Measurements from ENCODE around the gene ADGRA3. TPM values are rescaled to one million over a fixed set of nuclear protein-coding genes. Genes with fewer than 3 reads are reported as not detected.

Gene ADGRA3
- total RNA-seq, 2 donors from 2014 or later, result 5.1 to 13.9 TPM

DNA sequence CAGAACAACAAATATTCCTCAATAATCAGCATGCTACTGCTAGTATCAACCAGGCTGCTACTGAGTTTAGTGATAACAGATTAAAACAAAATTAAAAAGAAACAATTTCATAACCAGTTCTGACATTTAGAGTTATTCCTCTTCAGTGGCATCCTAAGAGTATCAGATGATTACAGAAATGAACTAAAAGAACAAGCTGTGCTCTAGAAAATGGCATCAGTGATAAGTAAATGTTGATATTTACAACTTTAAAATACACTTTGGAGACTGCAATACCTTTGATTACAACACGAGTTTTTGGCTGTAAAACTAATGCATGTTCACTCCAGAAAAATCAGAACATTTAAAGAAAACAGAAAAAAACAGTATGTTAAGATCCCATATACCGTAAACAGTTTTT, 72.9 kb downstream of the ADGRA3 start:
- Mint-ChIP-seq H3K4me3 (no peak overlapping the region), H3K9me3 (no peaks in the 10 kb centered on the region), H3K27ac (no peak overlapping the region), H3K4me1 (ENCODE audit: low read depth) (peaks cover 53% of the 10 kb centered on the region), H3K27me3 (ENCODE audit: low read depth) (no peaks in the 10 kb centered on the region), H3K36me3 (ENCODE audit: insufficient read depth in 2 of 2) (peaks cover 3 to 16% of the 10 kb centered on the region in 2 donors)
- DNase-seq (no peak), ATAC-seq (replicated peaks in 1 of 2) (no peak)

DNA sequence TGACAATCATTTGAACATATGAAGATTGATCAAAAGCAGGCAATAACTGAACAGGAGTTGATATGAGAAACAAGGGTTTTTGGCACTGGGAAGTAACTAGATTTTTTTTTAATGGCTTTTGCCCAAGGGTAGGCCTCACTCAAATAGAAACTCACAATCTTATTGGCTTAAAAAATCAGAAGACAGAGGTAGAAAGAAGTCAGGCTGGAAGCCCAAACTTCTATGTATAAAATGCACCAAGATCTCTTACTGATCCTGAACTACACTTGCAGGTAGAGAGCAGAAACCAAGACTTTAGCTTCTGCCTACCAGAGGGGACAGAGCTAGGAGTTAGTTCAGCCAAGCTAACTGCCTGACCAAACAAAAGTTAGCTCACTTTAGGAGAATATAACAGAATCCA, 74.9 kb downstream of the ADGRA3 start:
- no peaks in the 10 kb centered on the region for H3K9me3 Mint-ChIP-seq
- DNase-seq, result no peak
- peaks cover 3 to 18% of the 10 kb centered on the region in 2 donors for H3K36me3 Mint-ChIP-seq (ENCODE audit: insufficient read depth in 2 of 2)
- peaks cover 46% of the 10 kb centered on the region for H3K4me1 Mint-ChIP-seq (ENCODE audit: low read depth)
- H3K27me3 Mint-ChIP-seq (ENCODE audit: low read depth), result no peaks in the 10 kb centered on the region
- peak overlapping the region in 1 of 2 donors; percentile 17 for H3K4me3 Mint-ChIP-seq
- ATAC-seq (replicated peaks in 1 of 2), result no peak
- no peak overlapping the region for H3K27ac Mint-ChIP-seq

DNA sequence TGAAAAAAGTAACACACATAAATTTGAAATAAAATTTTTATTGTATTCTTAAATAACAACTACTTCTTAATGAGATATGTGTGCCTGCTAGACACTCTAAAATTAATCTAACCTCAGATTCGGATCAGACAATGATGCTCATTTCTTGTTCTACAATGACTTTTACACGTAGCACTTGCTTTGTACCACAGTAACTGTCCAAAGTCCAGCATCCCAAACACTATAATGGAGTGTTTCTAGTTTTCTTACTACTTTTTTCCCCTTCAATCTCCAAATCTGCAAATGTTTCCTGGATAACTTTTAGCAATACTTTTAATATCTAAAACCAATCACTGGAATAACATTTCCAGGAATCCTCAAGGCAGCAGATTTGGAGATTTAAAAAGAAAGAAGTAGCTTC, 75.9 kb downstream of the ADGRA3 start:
- Mint-ChIP-seq H3K36me3 (ENCODE audit: insufficient read depth in 2 of 2) (peaks cover 3 to 22% of the 10 kb centered on the region in 2 donors), H3K9me3 (no peaks in the 10 kb centered on the region), H3K27me3 (ENCODE audit: low read depth) (no peaks in the 10 kb centered on the region), H3K4me1 (ENCODE audit: low read depth) (peaks cover 37% of the 10 kb centered on the region), H3K27ac (no peak overlapping the region), H3K4me3 (no peak overlapping the region)
- DNase-seq, result no peak
- no peak for ATAC-seq (replicated peaks in 1 of 2)

DNA sequence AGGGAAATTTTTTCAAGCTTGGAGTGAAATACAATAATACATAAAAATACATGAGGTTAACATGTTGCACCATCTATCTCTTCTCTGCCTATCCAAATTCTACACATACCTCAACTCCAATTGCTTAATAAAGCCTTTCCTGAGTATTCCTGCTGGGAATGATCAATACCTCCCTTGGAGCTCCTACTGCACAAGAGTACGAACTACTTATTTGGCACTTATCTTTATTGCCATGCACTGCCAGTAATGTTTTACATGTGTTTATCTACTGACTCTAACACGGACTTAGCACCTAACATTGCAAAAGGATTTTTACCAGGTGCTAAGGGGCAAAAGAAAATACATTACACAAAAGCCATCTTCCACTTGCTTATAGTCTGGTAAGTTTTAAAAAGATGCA, 80.2 kb downstream of the ADGRA3 start:
- no peak for ATAC-seq (replicated peaks in 1 of 2)
- H3K4me3 Mint-ChIP-seq, result no peak overlapping the region
- no peaks in the 10 kb centered on the region for H3K27me3 Mint-ChIP-seq (ENCODE audit: low read depth)
- H3K36me3 Mint-ChIP-seq (ENCODE audit: insufficient read depth in 2 of 2), result peaks cover 0 to 26% of the 10 kb centered on the region in 2 donors
- H3K4me1 Mint-ChIP-seq (ENCODE audit: low read depth), result peaks cover 1% of the 10 kb centered on the region
- DNase-seq, result no peak
- no peak overlapping the region for H3K27ac Mint-ChIP-seq
- H3K9me3 Mint-ChIP-seq, result no peaks in the 10 kb centered on the region

DNA sequence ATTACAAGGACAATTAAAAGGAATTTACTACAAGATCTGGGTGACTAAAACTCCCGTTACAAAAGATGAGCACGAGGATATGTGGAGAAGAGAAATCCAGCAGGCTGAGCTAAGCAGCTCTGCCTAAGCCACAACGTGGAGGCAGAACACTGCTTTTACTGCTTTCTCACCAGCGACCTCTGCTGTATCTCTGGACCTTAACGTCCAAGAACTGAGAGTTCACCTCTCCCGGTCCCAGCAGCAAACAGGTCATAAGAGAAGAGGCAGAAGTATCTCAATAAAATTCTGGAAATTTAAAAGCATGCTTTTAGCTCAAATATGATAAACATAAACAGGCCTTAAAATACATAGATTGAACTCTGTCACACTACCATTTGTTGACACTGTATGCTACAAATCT, 81.0 kb downstream of the ADGRA3 start:
- no peaks in the 10 kb centered on the region for H3K27me3 Mint-ChIP-seq (ENCODE audit: low read depth)
- DNase-seq (peak in 1 of 2 donors; percentile 14), ATAC-seq (replicated peaks in 1 of 2) (no peak)
- no peaks in the 10 kb centered on the region for H3K4me1 Mint-ChIP-seq (ENCODE audit: low read depth)
- H3K36me3 Mint-ChIP-seq (ENCODE audit: insufficient read depth in 2 of 2), result peaks cover 0 to 30% of the 10 kb centered on the region in 2 donors
- H3K4me3 Mint-ChIP-seq, result no peak overlapping the region
- H3K27ac Mint-ChIP-seq, result no peak overlapping the region
- H3K9me3 Mint-ChIP-seq, result no peaks in the 10 kb centered on the region

DNA sequence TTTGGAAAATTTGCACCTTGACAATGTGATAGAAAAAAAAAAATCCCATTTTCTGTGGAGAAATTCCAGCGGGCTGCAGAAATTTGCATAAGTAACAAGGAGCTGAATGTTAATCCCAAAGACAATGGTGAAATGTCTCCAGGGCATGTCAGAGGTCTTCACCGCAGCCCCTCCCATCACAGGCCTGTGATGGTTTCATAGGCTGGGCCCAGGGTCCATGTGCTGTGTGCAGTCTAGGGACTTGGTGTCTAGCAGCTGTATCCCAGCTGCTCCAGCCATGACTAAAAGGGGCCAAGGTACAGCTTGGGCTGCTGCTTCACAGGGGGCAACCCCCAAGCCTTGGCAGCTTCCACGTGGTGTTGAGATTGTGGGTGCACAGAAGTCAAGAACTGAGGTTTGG, 85.2 kb downstream of the ADGRA3 start:
- H3K27me3 Mint-ChIP-seq (ENCODE audit: low read depth), result no peaks in the 10 kb centered on the region
- H3K4me3 Mint-ChIP-seq, result no peak overlapping the region
- DNase-seq (no peak), ATAC-seq (replicated peaks in 1 of 2) (no peak)
- no peaks in the 10 kb centered on the region for H3K4me1 Mint-ChIP-seq (ENCODE audit: low read depth)
- H3K36me3 Mint-ChIP-seq (ENCODE audit: insufficient read depth in 2 of 2), result peaks cover 0 to 21% of the 10 kb centered on the region in 2 donors
- H3K27ac Mint-ChIP-seq, result no peak overlapping the region
- H3K9me3 Mint-ChIP-seq, result no peaks in the 10 kb centered on the region

DNA sequence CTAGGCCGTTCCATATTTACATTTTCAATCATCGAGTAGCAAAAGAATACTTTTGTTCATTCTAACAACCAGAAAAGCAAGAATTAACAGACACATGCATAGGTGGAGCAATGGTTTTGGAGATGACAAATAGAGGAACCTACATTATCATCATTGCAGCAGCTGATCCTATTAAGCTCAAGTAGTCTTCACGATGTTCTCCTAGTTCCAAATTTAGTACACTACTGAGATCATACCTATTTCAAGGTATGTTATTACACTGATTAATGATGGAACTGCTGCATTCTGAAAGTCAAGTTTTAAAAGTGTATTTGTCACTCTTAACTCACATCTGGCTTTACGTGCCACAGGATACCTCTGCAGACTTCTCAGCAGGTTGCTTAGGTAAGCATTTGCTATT, 87.4 kb downstream of the ADGRA3 start:
- Mint-ChIP-seq H3K27me3 (ENCODE audit: low read depth) (no peaks in the 10 kb centered on the region), H3K4me1 (ENCODE audit: low read depth) (no peaks in the 10 kb centered on the region), H3K9me3 (peaks cover 0 to 3% of the 10 kb centered on the region in 2 donors), H3K36me3 (ENCODE audit: insufficient read depth in 2 of 2) (peaks cover 0 to 21% of the 10 kb centered on the region in 2 donors), H3K27ac (no peak overlapping the region), H3K4me3 (no peak overlapping the region)
- DNase-seq (no peak), ATAC-seq (replicated peaks in 1 of 2) (no peak)

DNA sequence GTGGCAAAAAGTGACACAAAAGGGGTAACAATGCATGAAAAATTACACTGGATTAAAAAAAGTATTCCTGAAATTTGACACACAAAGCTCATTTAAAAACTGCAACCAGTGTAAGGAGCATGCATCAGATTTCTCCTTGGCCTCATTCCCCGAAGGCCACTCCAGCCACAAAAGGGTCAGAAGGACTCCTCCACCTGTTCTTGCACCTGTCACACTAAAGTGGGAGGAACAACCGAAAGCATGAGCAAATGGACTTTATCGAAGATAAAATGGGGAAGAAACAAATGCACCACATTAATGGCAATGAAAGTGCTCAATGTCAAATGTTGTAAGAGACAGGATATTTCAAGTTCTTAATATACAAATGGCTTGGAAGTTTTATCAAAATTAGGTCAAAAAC, 88.2 kb downstream of the ADGRA3 start:
- Mint-ChIP-seq H3K27me3 (ENCODE audit: low read depth) (no peaks in the 10 kb centered on the region), H3K36me3 (ENCODE audit: insufficient read depth in 2 of 2) (peaks cover 0 to 19% of the 10 kb centered on the region in 2 donors), H3K4me1 (ENCODE audit: low read depth) (no peaks in the 10 kb centered on the region), H3K27ac (no peak overlapping the region), H3K9me3 (peaks cover 0 to 3% of the 10 kb centered on the region in 2 donors), H3K4me3 (no peak overlapping the region)
- ATAC-seq (replicated peaks in 1 of 2) (no peak), DNase-seq (no peak)

DNA sequence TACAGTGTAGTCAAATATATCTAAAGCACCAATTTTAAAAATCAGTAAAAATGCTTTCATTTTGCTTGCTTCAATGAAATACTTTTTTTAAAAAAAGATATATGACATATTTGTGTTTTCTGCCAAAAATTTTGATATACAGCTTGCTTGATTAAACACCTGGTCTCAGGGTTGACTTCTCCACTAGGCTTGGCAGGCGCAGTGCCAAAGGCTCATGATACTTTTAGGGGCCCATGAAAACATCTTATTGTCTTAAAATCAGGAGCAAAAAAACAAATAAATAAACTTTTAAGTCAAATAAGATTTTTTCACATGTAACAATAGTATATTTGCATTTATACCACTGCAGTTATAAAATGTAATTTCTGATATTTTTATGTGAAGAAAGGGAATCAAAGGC, 95.6 kb downstream of the ADGRA3 start:
- Mint-ChIP-seq H3K36me3 (ENCODE audit: insufficient read depth in 2 of 2) (peaks cover 3 to 12% of the 10 kb centered on the region in 2 donors), H3K27ac (no peak overlapping the region), H3K4me1 (ENCODE audit: low read depth) (peaks cover 17% of the 10 kb centered on the region), H3K9me3 (peaks cover 0 to 5% of the 10 kb centered on the region in 2 donors), H3K4me3 (no peak overlapping the region), H3K27me3 (ENCODE audit: low read depth) (no peaks in the 10 kb centered on the region)
- no peak for ATAC-seq (replicated peaks in 1 of 2)
- no peak for DNase-seq

DNA sequence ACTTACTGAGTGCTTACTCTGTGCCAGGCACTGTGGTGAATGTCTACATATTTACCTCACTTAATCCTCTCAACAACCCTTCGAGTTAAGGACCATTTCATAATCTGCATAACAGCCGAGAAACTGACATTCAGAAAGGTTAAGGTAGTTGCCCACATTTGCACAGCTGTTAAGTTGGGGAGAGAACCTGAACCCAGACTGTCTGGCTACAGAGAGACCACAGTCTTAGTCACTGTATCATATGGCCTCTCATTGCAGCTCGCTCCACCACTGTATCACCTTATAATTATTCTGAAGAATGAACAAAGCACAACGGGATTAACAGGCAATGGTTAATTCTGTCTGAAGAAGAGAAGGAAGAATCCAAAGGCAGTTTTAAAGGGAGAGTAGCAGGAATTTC, 98.5 kb downstream of the ADGRA3 start:
- ATAC-seq (replicated peaks in 1 of 2) (peak; percentile 53 to 83), DNase-seq (peak in 1 of 2 donors; percentile 1)
- Mint-ChIP-seq H3K4me1 (ENCODE audit: low read depth) (peaks cover 17% of the 10 kb centered on the region), H3K27ac (no peak overlapping the region), H3K36me3 (ENCODE audit: insufficient read depth in 2 of 2) (peaks cover 2 to 9% of the 10 kb centered on the region in 2 donors), H3K9me3 (no peaks in the 10 kb centered on the region), H3K27me3 (ENCODE audit: low read depth) (no peaks in the 10 kb centered on the region), H3K4me3 (no peak overlapping the region)

DNA sequence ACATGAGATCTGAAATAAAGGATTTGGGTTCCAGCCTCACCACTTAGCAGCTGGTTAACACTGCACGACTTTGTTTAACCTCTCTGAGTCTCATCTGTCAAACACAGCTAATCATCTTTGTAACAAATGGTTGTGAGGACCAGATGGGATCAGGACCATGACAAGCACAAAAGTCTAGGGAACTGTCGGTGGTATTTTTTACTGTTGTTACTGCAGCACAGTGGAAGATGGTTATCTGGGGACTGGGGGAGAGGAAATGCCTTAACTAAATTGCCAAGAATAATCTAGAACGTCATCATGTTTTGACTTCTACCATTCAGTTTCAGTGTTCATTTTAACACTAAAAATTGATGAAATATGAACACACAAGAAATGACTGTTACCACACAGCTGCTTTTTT, 99.5 kb downstream of the ADGRA3 start:
- DNase-seq, result no peak
- Mint-ChIP-seq H3K27ac (no peak overlapping the region), H3K9me3 (no peaks in the 10 kb centered on the region), H3K36me3 (ENCODE audit: insufficient read depth in 2 of 2) (peaks cover 2 to 9% of the 10 kb centered on the region in 2 donors), H3K4me1 (ENCODE audit: low read depth) (peaks cover 17% of the 10 kb centered on the region), H3K4me3 (no peak overlapping the region), H3K27me3 (ENCODE audit: low read depth) (no peaks in the 10 kb centered on the region)
- no peak for ATAC-seq (replicated peaks in 1 of 2)

DNA sequence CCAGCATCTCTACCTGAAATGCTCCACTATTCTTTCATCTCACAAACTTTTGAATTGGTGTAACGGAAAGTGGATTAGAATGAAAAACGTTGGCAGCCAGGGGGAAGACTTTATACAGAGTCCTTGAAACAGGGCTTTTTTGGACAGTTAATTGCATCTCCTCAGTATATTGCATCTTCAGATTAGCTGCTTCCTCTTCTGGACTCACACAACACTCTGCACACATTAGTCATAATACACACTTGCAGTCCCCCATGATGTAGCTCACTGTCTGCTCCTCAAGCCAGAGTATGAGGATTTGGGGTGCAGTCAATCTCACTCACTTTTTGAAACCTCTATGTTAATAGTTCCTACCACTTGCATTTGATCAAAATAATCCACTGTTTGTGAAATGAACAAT, 101.0 kb downstream of the ADGRA3 start:
- H3K27me3 Mint-ChIP-seq (ENCODE audit: low read depth), result no peaks in the 10 kb centered on the region
- ATAC-seq (replicated peaks in 1 of 2) (no peak), DNase-seq (no peak)
- H3K27ac Mint-ChIP-seq, result no peak overlapping the region
- H3K36me3 Mint-ChIP-seq (ENCODE audit: insufficient read depth in 2 of 2), result peaks cover 2 to 6% of the 10 kb centered on the region in 2 donors
- peaks cover 17% of the 10 kb centered on the region for H3K4me1 Mint-ChIP-seq (ENCODE audit: low read depth)
- H3K9me3 Mint-ChIP-seq, result no peaks in the 10 kb centered on the region
- no peak overlapping the region for H3K4me3 Mint-ChIP-seq

DNA sequence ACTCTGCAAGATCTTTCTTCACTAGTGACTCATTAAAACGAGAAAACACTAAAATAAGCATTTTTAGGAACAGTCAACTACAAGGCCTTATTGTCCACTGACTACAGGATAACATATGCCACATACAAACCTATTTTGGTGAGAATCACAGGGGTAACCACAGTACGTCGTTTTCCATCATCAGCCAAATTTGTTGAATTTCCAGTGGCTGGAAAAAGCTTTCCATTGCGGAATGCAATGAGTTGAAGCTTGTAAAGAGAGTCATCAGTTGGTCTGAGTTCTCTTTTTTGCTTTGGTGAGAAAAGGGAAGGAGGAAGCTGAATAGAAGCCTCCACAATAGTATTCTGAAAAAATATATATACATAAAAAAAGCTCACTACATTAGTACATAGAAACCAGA, 102.4 kb downstream of the ADGRA3 start:
- ATAC-seq (replicated peaks in 1 of 2) (no peak), DNase-seq (no peak)
- Mint-ChIP-seq H3K27ac (no peak overlapping the region), H3K9me3 (no peaks in the 10 kb centered on the region), H3K4me3 (no peak overlapping the region), H3K4me1 (ENCODE audit: low read depth) (peaks cover 17% of the 10 kb centered on the region), H3K36me3 (ENCODE audit: insufficient read depth in 2 of 2) (peaks cover 2 to 6% of the 10 kb centered on the region in 2 donors), H3K27me3 (ENCODE audit: low read depth) (no peaks in the 10 kb centered on the region)

DNA sequence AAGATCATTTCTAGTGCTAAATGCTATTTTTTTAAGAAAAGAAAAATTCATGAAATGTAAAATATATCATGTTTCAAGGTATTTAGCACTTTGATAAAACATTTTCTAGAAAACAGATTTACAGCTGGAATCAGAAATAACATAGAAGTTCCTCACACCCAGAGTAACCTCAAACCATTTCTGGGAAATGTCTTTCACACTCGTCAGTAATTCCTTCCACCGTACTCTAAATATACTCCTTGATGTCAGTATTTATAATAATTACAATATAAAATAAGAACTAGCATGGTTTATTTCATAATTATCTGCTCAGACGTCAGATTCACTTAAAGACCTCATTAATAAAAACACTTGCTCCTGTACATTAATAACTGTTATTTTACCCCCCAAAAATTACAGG, 103.9 kb downstream of the ADGRA3 start:
- Mint-ChIP-seq H3K9me3 (no peaks in the 10 kb centered on the region), H3K4me3 (no peak overlapping the region), H3K4me1 (ENCODE audit: low read depth) (peaks cover 8% of the 10 kb centered on the region), H3K27ac (no peak overlapping the region), H3K36me3 (ENCODE audit: insufficient read depth in 2 of 2) (peaks cover 0 to 5% of the 10 kb centered on the region in 2 donors), H3K27me3 (ENCODE audit: low read depth) (no peaks in the 10 kb centered on the region)
- no peak for ATAC-seq (replicated peaks in 1 of 2)
- DNase-seq, result no peak
